GM19452 (cell line): Measurements from ENCODE around the gene CTNNBL1.
A peak's percentile ranks its signal among the peaks of the same experiment; 100 is the strongest.

Experiments
- ATAC-seq: cut with Tn5 transposase; IDR thresholded peaks from one replicate; pipeline ENCODE4 v1.9.1; 2021; ENCODE audit not compliant: unreplicated experiment

Gene CTNNBL1

GRCh38 chr20:37775200-37775599, 81.4 kb downstream of the CTNNBL1 start:
- ATAC-seq, result no peak

GRCh38 chr20:37776049-37776448, 82.2 kb downstream of the CTNNBL1 start:
- no peak for ATAC-seq

GRCh38 chr20:37776526-37776925, 82.7 kb downstream of the CTNNBL1 start:
- ATAC-seq, result no peak

- ATAC-seq, result no peak
Observed at GRCh38 chr20:37777012-37777950, 83.5 kb downstream of the CTNNBL1 start.

GRCh38 chr20:37777988-37778659, 84.3 kb downstream of the CTNNBL1 start:
- no peak for ATAC-seq

- no peak for ATAC-seq
Observed at GRCh38 chr20:37781626-37782025, 87.8 kb downstream of the CTNNBL1 start.

GRCh38 chr20:37786043-37786442, 92.2 kb downstream of the CTNNBL1 start:
- no peak for ATAC-seq

- no peak for ATAC-seq
Observed at GRCh38 chr20:37789408-37789807, 95.6 kb downstream of the CTNNBL1 start.

- no peak for ATAC-seq
Observed at GRCh38 chr20:37790900-37791299, 97.1 kb downstream of the CTNNBL1 start.

GRCh38 chr20:37796121-37796520, 102.3 kb downstream of the CTNNBL1 start:
- ATAC-seq, result no peak

GRCh38 chr20:37796733-37797132, 102.9 kb downstream of the CTNNBL1 start:
- ATAC-seq, result no peak

- no peak for ATAC-seq
Observed at GRCh38 chr20:37797669-37798175, 103.9 kb downstream of the CTNNBL1 start.

GRCh38 chr20:37798312-37798711, 104.5 kb downstream of the CTNNBL1 start:
- no peak for ATAC-seq

GRCh38 chr20:37800618-37801017, 106.8 kb downstream of the CTNNBL1 start:
- ATAC-seq, result no peak

- no peak for ATAC-seq
Observed at GRCh38 chr20:37801921-37802320, 108.1 kb downstream of the CTNNBL1 start.

GRCh38 chr20:37803438-37804307, 109.8 kb downstream of the CTNNBL1 start:
- peak; percentile 53 for ATAC-seq

- peak; percentile 82 for ATAC-seq
Observed at GRCh38 chr20:37804584-37805566, 111.0 kb downstream of the CTNNBL1 start.

GRCh38 chr20:37807471-37808232, 113.8 kb downstream of the CTNNBL1 start:
- no peak for ATAC-seq
